Measurements from ENCODE around the gene EEF2KMT. TPM values are rescaled to one million over a fixed set of nuclear protein-coding genes. Genes with fewer than 3 reads are reported as not detected.
"Not testable (repeated sequence)": the region's sequence is repeated elsewhere in the genome, so short reads cannot be mapped to it uniquely, and the experiment has no call there.

The EEF2KMT gene
- total and polyA plus RNA-seq, 4 donors = 3.4 to 14.2 (median 10.2) TPM

- H3K9ac ChIP-seq (ENCODE audit: insufficient read depth in 1 of 2, low read length in 2 of 2); DNase-seq; H3K27ac ChIP-seq (ENCODE audit: low read depth in 1 of 2, low read length in 1 of 2); ATAC-seq (ENCODE audit: insufficient read depth, low FRiP score); H3K4me3 ChIP-seq; H3K27me3 ChIP-seq (ENCODE audit: control insufficient read depth in 3 of 3, insufficient read depth in 3 of 3, low read length in 2 of 3); H3K4me1 ChIP-seq (ENCODE audit: control insufficient read depth in 5 of 5, insufficient read depth in 5 of 5, low read length in 5 of 5); H3K36me3 ChIP-seq (ENCODE audit: control insufficient read depth in 4 of 4, insufficient read depth in 4 of 4, low read length in 4 of 4); H3K9me3 ChIP-seq (ENCODE audit: control insufficient read depth in 4 of 4, insufficient read depth in 3 of 4, low read length in 3 of 4): not testable (repeated sequence)
- 10 to 16% methylated on average over 4 of the region's 4 CpGs for WGBS, 2 donors
Observed at GRCh38 chr16:5099174-5099573, 1.6 kb upstream of the EEF2KMT start.

- Histone ChIP-seq H3K4me3 (peak overlapping the region; percentile 50), H3K9ac (ENCODE audit: insufficient read depth in 1 of 2, low read length in 2 of 2) (peak overlapping the region in 1 of 2 donors; percentile 61), H3K27ac (ENCODE audit: low read depth in 1 of 2, low read length in 1 of 2) (peak overlapping the region; percentile 55 to 80)
- ATAC-seq (ENCODE audit: insufficient read depth, low FRiP score); H3K4me1 ChIP-seq (ENCODE audit: control insufficient read depth in 5 of 5, insufficient read depth in 5 of 5, low read length in 5 of 5); H3K9me3 ChIP-seq (ENCODE audit: control insufficient read depth in 4 of 4, insufficient read depth in 3 of 4, low read length in 3 of 4); H3K27me3 ChIP-seq (ENCODE audit: control insufficient read depth in 3 of 3, insufficient read depth in 3 of 3, low read length in 2 of 3); H3K36me3 ChIP-seq (ENCODE audit: control insufficient read depth in 4 of 4, insufficient read depth in 4 of 4, low read length in 4 of 4): not testable (repeated sequence)
- DNase-seq = peak; percentile 82 to 86 (median 84)
- 1% methylated on average over 42 to 56 of the region's 67 CpGs for WGBS, 2 donors
Observed at GRCh38 chr16:5098221-5099159, 895 bp upstream of the EEF2KMT start.

GRCh38 chr16:5097061-5097469, 530 bp downstream of the EEF2KMT start:
- not testable (repeated sequence) for ATAC-seq (ENCODE audit: insufficient read depth, low FRiP score); H3K4me1 ChIP-seq (ENCODE audit: control insufficient read depth in 5 of 5, insufficient read depth in 5 of 5, low read length in 5 of 5); H3K9me3 ChIP-seq (ENCODE audit: control insufficient read depth in 4 of 4, insufficient read depth in 3 of 4, low read length in 3 of 4); H3K9ac ChIP-seq (ENCODE audit: insufficient read depth in 1 of 2, low read length in 2 of 2); H3K27me3 ChIP-seq (ENCODE audit: control insufficient read depth in 3 of 3, insufficient read depth in 3 of 3, low read length in 2 of 3); H3K36me3 ChIP-seq (ENCODE audit: control insufficient read depth in 4 of 4, insufficient read depth in 4 of 4, low read length in 4 of 4)
- DNase-seq = peak; percentile 16 to 20 (median 17)
- WGBS, 2 donors = 0 to 1% methylated on average over 23 of the region's 23 CpGs
- Histone ChIP-seq H3K27ac (ENCODE audit: low read depth in 1 of 2, low read length in 1 of 2) (peak overlapping the region; percentile 46 to 69), H3K4me3 (peak overlapping the region; percentile 52)

- 37 to 38% methylated on average over 6 to 7 of the region's 7 CpGs for WGBS, 2 donors
- not testable (repeated sequence) for H3K36me3 ChIP-seq (ENCODE audit: control insufficient read depth in 4 of 4, insufficient read depth in 4 of 4, low read length in 4 of 4); H3K9me3 ChIP-seq (ENCODE audit: control insufficient read depth in 4 of 4, insufficient read depth in 3 of 4, low read length in 3 of 4); H3K27ac ChIP-seq (ENCODE audit: low read depth in 1 of 2, low read length in 1 of 2); DNase-seq; H3K27me3 ChIP-seq (ENCODE audit: control insufficient read depth in 3 of 3, insufficient read depth in 3 of 3, low read length in 2 of 3); H3K4me1 ChIP-seq (ENCODE audit: control insufficient read depth in 5 of 5, insufficient read depth in 5 of 5, low read length in 5 of 5); H3K9ac ChIP-seq (ENCODE audit: insufficient read depth in 1 of 2, low read length in 2 of 2); ATAC-seq (ENCODE audit: insufficient read depth, low FRiP score)
- peak overlapping the region; percentile 52 for H3K4me3 ChIP-seq
Observed at GRCh38 chr16:5096437-5097060, 1.0 kb downstream of the EEF2KMT start.

DNA sequence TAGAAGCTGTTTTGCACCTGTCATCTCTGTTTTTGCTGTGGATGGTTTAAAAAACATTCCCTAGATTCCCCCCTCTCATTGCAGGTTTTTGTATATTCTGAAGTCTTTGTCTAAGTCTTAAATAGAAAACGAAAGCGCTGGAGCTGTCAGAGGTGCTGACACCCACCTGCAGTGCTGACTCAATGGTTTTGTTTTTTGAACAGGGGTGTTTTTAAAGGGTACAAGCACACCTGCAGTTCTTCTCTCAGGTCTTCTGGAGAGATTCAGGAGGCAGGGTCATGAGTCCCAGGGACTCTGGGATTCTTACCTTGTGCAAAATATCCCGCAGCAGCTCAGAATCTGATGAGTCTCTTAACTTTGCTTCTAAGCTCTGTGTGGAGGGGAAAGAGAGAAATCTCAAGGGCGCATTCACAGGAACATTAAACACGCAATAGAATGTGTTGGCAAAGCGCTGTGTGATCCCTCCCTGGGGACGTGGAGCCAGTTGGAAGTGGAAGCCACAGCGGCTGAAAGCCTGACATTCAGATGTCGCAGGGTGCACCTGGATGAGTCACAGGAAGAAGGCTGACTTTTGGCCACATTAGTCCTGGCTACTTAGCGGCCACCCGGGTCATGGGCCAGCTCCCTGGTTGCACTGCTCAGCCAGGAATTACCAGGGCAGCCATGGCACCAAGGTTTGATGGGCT, 2.3 kb downstream of the EEF2KMT start:
- not testable (repeated sequence) for H3K4me1 ChIP-seq (ENCODE audit: control insufficient read depth in 5 of 5, insufficient read depth in 5 of 5, low read length in 5 of 5); DNase-seq; H3K36me3 ChIP-seq (ENCODE audit: control insufficient read depth in 4 of 4, insufficient read depth in 4 of 4, low read length in 4 of 4); H3K9ac ChIP-seq (ENCODE audit: insufficient read depth in 1 of 2, low read length in 2 of 2); ATAC-seq (ENCODE audit: insufficient read depth, low FRiP score); H3K4me3 ChIP-seq; H3K27me3 ChIP-seq (ENCODE audit: control insufficient read depth in 3 of 3, insufficient read depth in 3 of 3, low read length in 2 of 3); H3K27ac ChIP-seq (ENCODE audit: low read depth in 1 of 2, low read length in 1 of 2); H3K9me3 ChIP-seq (ENCODE audit: control insufficient read depth in 4 of 4, insufficient read depth in 3 of 4, low read length in 3 of 4)
- WGBS, 2 donors = 68 to 75% methylated on average over 11 of the region's 11 CpGs

- H3K36me3 ChIP-seq (ENCODE audit: control insufficient read depth in 4 of 4, insufficient read depth in 4 of 4, low read length in 4 of 4) = peaks cover 0 to 14% (median 2%) of the 10 kb centered on the region in 4 donors
- H3K9me3 ChIP-seq (ENCODE audit: control insufficient read depth in 4 of 4, insufficient read depth in 3 of 4, low read length in 3 of 4); H3K9ac ChIP-seq (ENCODE audit: insufficient read depth in 1 of 2, low read length in 2 of 2); H3K27ac ChIP-seq (ENCODE audit: low read depth in 1 of 2, low read length in 1 of 2); H3K27me3 ChIP-seq (ENCODE audit: control insufficient read depth in 3 of 3, insufficient read depth in 3 of 3, low read length in 2 of 3); ATAC-seq (ENCODE audit: insufficient read depth, low FRiP score); H3K4me1 ChIP-seq (ENCODE audit: control insufficient read depth in 5 of 5, insufficient read depth in 5 of 5, low read length in 5 of 5); H3K4me3 ChIP-seq; DNase-seq: not testable (repeated sequence)
- 73 to 99% methylated on average over 9 to 11 of the region's 11 CpGs for WGBS, 2 donors
Observed at GRCh38 chr16:5093746-5094145, 3.8 kb downstream of the EEF2KMT start.

DNA sequence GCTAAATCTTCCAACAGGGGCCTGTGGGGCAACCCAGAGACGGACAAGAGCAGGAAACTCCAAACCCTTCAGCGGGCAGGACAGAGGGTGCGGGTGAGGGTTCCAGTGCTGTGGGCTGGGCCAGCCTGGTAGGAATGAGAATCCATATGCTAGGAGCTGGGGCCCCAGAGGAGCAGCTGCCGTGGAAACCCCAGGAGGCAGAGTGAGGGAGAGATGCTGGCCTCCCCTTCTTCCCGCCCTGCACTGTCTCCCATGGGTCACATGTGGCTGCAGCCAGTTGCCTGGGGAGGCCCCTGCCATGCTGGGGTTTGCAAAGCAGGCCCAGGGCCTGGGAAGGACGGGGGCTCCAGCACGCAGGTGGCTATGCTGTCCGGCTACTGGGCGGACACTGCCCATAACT, 4.5 kb downstream of the EEF2KMT start:
- H3K9ac ChIP-seq (ENCODE audit: insufficient read depth in 1 of 2, low read length in 2 of 2); H3K27me3 ChIP-seq (ENCODE audit: control insufficient read depth in 3 of 3, insufficient read depth in 3 of 3, low read length in 2 of 3); H3K9me3 ChIP-seq (ENCODE audit: control insufficient read depth in 4 of 4, insufficient read depth in 3 of 4, low read length in 3 of 4); H3K4me3 ChIP-seq; ATAC-seq (ENCODE audit: insufficient read depth, low FRiP score); H3K27ac ChIP-seq (ENCODE audit: low read depth in 1 of 2, low read length in 1 of 2); H3K4me1 ChIP-seq (ENCODE audit: control insufficient read depth in 5 of 5, insufficient read depth in 5 of 5, low read length in 5 of 5); DNase-seq: not testable (repeated sequence)
- 89 to 92% methylated on average over 6 to 9 of the region's 9 CpGs for WGBS, 2 donors
- peaks cover 0 to 18% (median 2%) of the 10 kb centered on the region in 4 donors for H3K36me3 ChIP-seq (ENCODE audit: control insufficient read depth in 4 of 4, insufficient read depth in 4 of 4, low read length in 4 of 4)

All from lung (tissue), 10 donors.